ENCODE data around the gene RPL7A. TPM values are rescaled to one million over a fixed set of nuclear protein-coding genes. Genes with fewer than 3 reads are reported as not detected.

The RPL7A gene
- total RNA-seq, 1 donor from 2014 or later: 977 TPM

- intact Hi-C loops (cut with DNase I): loop anchor here (10.0 kb wide), 1 partner anchor 325 kb away; the partner anchor contains the start of gene GTF3C5
- no peak for ATAC-seq
- DNase-seq (ENCODE audit: missing footprints): peak; percentile 39
Observed at GRCh38 chr9:133359399-133360175, 11.6 kb downstream of the RPL7A start.

DNA sequence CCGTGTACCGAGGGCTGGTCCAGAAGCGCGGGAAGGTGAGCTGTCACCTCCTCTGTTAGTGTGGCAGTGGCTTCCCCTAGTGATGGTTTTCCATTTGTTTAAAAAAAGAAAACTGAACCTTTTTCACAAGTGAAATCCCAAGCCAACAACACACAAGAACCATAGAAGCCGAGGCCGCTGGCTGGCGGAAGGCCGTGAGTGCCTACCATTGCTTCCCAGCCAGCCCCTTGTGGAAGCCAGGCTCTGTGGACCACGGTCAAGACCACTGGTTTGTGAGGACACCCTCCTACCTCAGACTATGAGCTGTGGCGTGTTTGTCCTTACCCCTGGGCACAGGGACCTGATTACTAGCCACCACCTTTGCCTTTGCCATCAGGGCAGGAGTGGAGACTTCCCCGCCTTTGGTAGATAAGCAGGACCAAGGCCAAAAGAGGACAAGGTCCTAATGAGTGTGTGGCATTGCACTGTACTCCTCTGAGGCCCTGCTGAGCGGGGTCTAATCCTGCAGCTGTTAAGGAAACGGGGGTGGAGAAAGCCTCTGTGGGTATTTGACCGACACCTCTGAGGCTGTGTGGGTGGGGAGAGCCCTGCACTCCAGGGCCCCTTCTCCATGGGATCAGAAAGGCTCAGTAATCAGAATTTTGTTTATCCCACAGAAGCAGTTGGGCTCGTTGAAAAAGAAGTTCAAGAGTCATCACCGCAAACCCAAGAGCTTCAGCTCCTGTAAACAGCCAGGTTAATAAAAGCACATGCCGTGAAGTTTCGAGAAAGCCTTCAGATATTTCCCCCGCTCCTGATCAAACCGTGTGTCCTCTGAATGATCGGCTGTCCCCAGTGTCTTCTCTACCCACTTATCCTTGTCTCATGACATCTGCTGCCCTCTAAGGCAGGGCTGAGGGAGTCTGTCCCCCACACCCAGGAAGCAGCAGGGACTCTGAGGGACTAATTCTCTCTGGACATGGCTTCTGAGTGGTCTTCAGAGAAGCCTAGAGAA lies 12.7 kb downstream of the RPL7A start:
- ATAC-seq: no peak
- DNase-seq (ENCODE audit: missing footprints): no peak

DNA sequence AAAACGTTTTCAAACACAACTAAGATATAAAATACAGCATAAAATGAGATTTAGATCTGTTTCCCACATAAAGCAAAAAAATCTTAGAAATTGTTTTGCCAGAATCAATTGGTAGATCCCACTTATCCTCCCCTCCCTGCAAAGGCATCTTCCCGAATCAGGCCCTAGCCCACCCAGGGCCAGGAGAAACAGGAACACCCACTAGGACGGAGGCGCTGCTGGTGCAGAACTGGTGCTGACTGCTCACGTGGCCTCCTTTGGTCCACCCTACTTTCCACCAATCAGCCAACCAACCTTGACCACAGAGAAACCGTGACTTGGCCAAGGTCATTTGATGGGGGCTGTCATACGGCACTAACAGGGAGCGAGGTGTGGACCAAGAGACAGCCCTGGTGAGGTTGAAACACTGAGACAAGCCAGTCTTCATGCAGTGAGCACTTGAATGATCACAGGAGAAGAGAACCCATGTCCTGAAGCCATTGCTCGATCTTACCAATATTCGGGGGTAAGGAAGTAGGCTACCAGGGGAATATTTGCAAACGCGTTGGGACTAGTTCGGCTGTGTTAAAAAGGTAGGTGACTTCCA lies 13.6 kb downstream of the RPL7A start:
- ATAC-seq (no peak), DNase-seq (ENCODE audit: missing footprints) (no peak)
- intact Hi-C loops (cut with DNase I): no loop called here

More for the DNA sequence above, 12.7 kb downstream of the RPL7A start:
- intact Hi-C loops (cut with DNase I): no loop called here

DNA sequence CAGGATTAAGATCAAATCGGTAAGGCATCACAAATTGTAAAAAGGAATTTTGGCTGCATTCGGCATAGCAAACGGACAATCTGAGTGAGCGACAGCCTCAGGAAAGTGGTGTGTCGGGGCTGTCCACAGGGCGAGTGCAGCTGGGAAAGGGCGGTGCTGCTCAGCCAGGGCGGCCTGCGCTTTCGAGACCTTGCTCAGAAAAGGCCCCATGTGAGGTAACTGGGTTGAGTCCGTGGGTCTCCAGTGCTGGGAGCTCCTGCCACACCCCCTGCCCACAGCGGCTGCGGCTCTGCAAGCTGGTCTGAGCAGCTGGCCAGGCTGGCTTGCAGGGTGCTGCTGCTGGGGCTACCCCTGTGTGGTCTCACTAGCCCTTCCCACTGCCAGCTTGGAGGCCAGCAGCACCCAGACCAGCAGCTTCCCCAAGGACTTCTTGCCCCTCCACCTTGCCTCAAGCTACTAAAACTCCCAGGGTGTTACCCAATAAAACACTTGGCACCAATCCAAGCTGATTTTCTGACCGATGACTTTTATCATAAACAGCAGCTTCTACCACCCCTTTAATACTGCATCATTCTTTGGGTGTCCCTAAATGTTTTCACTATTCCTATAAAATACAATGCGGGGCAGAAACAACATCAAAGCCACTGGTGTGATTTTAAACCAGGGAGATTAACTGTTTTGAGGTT lies 14.5 kb downstream of the RPL7A start:
- ATAC-seq (no peak), DNase-seq (ENCODE audit: missing footprints) (no peak)
- intact Hi-C loops (cut with DNase I): no loop called here

DNA sequence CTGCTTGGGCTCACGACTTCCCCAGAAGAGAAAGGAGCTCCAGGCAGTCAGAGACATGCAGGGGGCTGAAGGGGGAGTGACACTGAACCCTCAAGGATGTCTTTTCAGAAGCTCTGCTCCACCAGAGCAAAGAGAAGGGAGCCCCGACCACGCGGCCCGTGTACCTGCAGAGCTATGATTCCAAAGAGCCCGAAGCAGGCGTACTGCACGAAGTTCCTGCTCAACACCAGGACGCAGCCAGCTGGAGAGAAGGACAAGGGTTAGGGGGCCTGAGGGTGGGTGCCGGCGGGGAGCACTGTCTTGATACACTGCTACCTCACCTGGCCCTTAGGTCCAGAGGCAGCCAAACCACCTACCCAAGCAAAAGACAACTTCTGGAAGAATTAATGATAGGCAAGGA lies 18.4 kb downstream of the RPL7A start:
- ATAC-seq (no peak), DNase-seq (ENCODE audit: missing footprints) (no peak)
- intact Hi-C loops (cut with DNase I): no loop called here

DNA sequence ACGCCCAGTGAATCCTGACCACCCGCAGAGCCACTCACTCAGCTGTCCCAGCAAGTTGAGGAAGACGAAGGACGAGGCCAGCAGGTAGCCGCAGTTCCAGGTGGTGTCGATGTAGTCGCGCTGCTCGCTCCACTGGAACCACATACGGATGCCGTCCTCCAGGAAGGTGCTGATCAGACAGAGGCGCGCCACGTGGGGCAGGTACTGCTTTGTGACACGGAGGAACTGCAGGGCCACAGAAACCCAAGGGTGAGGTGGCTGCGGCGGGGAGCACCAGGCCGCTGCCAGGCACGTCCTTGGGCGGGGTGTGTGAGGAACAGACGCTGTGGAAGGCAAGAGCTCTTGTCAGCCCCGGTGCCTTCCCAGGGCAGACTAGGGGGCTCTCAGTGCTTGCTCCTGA lies 19.2 kb downstream of the RPL7A start:
- DNase-seq (ENCODE audit: missing footprints) (no peak), ATAC-seq (no peak)
- intact Hi-C loops (cut with DNase I): no loop called here

DNA sequence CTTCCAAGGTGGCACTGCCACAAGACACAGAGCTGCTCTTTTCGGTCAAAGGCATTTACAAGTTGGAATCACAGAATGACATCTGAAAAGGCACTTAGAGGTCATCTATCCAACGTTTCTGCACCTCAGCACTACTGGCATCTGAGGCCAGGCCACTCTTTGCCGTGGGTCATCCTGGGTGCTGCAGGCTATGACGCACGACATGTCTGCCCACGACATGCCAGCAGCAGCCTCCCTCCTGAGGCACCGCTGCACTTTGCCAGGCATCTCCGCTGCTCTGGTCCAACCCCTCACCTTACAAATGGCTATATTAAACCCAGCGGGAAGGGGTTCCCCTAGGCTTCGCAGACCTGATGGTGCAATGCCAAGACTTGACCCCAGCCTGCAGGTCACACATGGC lies 19.8 kb downstream of the RPL7A start:
- ATAC-seq (no peak), DNase-seq (ENCODE audit: missing footprints) (no peak)
- intact Hi-C loops (cut with DNase I): no loop called here

DNA sequence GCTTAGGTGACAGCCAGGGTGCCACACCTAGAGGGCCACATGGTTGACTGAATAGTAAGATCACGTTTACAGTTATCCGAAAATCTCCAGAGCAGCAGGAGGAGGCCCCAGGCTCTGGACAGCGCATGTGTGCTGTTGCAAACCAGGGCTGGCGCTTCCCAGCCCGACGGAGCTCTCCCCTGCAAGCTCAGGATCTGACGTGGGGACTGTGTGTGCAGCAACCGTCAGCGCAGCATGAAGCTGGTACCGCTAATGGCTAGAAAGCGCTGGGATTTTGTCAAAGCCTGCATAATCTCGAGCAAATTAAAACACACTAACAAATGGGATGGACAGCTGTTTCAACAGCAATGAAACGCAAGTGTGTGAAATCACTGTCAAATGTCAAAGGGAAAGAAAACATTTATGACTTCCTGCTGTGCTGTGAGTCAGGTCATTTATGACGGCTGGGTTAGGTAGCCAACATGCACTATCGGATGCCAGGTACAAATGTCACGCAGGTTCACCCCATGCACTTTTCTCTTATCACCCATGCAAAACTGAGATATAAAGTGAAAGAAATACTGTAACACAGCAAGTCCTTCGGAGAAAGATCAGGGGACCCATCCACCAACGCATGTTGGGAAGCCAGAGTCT lies 20.3 kb downstream of the RPL7A start:
- ATAC-seq (no peak), DNase-seq (ENCODE audit: missing footprints) (no peak)
- intact Hi-C loops (cut with DNase I): no loop called here

DNA sequence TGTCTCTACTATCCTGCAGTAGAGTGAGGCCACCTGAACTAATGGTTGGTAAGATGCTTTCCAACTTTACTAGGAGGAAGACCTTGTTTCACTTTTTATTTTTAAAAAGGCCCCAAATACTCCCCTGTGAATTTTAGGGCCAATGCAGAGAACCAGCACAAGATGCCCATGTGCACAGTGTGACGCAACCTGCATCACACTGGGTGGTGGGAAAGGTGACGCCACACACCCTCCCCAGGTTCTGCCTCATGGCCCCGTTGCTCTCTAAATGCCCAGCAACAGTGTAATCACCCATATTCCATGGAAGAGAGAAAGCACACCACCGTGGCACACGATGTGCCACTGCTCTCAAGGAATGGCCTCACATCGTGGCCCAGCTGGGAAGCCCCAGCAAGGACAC lies 21.4 kb downstream of the RPL7A start:
- no peak for DNase-seq (ENCODE audit: missing footprints)
- ATAC-seq: no peak
- intact Hi-C loops (cut with DNase I): no loop called here

GRCh38 chr9:133369933-133370332 lies 21.9 kb downstream of the RPL7A start:
- DNase-seq (ENCODE audit: missing footprints): no peak
- intact Hi-C loops (cut with DNase I): no loop called here
- no peak for ATAC-seq

DNA sequence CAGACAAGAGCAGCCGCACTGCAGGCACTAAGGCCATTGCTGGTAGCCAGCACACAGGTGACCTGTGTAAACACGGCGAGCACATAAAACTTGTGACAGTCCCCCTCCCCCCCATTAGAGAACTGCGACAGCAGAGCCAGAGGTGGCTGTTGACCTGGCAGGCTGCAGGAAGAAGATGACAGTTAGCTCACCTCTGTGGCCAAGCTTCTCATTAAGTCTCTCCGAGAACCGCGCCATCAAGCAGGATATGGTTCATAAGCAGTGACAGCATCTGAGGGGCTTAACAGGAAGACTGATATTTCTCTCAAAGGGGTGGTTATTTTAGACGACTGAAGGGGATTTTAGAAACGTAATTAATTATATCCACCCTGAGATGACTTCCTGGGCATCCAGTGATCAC lies 22.7 kb downstream of the RPL7A start:
- no peak for ATAC-seq
- no peak for DNase-seq (ENCODE audit: missing footprints)
- intact Hi-C loops (cut with DNase I): no loop called here

GRCh38 chr9:133371261-133371711 lies 23.3 kb downstream of the RPL7A start:
- DNase-seq (ENCODE audit: missing footprints): no peak
- ATAC-seq: no peak
- intact Hi-C loops (cut with DNase I): no loop called here

DNA sequence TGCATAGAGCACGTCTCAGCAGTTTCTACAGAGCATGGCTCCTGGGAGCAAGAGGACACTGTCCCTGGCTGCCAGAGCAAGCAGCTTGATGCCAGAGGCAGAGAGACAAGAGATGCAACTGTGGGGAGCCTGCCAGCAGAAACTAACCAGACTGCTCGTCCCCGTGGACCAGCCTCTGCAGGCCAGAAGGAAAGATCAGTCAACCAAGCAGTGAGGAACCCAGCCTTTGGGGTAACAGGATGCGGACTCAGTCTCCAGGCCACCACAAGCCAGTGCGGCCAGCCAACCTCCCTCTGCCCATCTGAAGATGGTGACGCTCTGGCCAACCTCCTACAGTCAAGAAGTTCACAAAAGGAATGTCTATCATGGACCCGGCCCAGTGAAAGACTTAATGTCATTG lies 24.1 kb downstream of the RPL7A start:
- ATAC-seq (no peak), DNase-seq (ENCODE audit: missing footprints) (no peak)
- intact Hi-C loops (cut with DNase I): no loop called here

DNA sequence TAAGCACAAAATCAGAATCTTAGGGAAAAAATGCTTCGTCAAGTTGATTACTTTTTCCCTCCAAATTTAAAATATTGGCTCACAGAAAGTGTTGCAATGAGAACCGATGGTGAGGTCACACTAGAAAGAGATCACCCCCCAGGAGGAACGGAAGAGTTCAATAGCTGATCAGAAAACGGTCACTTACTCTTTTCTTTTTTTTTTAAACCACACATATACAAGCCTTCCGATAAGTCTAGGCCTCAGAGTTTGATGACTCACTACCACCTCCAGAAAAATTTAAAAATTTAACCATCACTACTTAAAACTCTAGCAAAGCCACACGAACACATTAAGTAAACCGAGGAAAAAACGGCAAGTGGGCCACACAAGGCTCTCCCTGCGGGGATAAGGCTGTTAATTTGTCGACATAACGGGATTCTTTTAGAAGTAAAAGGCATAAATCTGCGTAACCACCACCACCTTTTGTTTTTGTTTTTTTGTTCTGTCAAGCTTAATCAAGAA lies 26.6 kb downstream of the RPL7A start:
- ATAC-seq (no peak), DNase-seq (ENCODE audit: missing footprints) (no peak)
- intact Hi-C loops (cut with DNase I): loop anchor here (5.0 kb wide), 2 partner anchors 37 to 43 kb away; partner anchors contain the start of genes REXO4 and SURF6

DNA sequence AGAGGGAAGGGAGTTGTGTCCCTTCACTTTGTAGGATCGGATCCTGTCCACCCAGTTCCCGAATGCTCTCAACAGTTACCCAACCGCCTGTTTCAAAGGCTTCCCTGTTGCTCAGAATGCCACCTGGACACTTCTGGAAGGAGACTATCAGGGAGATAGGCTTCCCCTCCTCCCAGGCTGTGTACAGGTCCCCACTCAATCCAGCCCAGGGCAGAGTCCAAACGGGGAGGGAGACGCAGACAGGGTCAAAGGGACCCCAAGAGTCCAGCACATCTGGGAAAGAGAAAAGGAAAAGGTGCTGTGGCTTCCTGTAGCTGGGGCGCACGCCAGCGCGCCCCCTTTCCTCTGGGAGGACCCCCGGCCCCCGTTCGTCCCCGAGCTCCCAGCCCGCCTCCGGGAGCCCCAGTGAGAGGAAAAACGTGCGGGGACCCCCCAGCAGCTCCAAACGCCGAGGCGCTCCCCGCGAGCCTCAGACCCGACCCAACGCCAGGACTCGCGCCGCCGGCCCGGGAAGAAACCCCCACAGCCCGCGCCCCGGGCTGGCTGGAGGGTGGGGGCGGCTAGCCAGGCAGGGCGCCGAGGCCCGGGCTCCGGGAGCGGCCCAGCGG lies 27.2 kb downstream of the RPL7A start:
- intact Hi-C loops (cut with DNase I): loop anchor here (5.0 kb wide), 2 partner anchors 38 to 42 kb away; partner anchors contain the start of genes REXO4 and SURF6
- no peak for ATAC-seq
- no peak for DNase-seq (ENCODE audit: missing footprints)

DNA sequence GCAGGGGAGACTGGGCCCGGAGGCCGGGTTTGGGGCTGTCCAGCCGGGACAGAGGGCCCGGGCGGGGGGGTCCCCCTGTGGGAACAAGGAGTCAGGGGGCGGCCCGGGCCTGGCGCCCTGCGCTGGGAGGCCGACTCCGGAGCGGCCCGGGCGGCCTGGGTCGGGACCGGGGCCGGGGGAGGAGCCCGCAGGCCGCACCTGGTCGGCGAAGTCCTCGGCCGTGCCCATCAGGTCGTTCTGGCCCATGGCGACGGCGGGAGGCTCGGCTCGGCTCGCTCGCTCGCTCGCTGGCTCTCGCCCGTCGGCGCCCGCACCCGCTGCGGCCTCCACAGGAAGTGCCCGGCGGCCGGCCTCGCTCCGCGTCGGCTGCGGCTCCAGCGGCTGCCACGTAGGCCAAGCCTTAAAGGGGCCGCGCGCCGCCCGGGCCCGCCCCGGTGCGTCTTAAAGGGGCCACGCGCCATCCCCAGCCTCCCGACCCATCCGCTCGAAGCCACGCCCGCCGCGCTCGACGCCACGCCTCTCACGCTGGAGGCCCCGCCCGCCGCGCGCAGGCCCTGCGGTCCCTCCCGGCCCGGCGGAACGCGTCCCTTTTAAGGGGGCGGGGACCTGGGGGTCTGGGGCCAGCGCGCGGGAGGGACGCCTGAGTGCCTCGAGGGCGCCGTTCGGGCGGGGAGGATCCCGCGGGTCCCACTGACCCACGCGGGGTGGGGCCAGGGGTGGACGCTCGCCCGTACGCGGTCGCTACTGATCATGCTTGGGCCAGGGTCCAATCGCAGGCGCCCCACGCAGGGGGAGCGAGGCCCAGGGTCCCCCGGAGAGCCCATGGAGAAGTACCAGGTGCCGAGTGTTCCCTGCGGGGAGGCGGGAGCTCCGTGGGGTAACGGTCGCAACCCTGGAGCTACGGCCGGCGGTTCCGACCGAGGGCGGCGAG lies 28.0 kb downstream of the RPL7A start, which contains the start of the genes STKLD1 and SURF4:
Gene STKLD1 (plus strand): TSS at position 643 of the 931 bp plus-strand sequence. CDS start 108 bp downstream, at position 751.
Gene SURF4 (minus strand): TSS at position 337 of the 931 bp plus-strand sequence. CDS start 91 bp downstream, at position 246.
- DNase-seq (ENCODE audit: missing footprints) (peak; percentile 99), ATAC-seq (peak; percentile 99)
- intact Hi-C loops (cut with DNase I): loop anchor here (5.0 kb wide), 2 partner anchors 39 to 41 kb away; partner anchors contain the start of genes REXO4 and SURF6
